Caco-2 (cell line): ENCODE measurements around the gene IDUA. TPM values are rescaled to one million over a fixed set of nuclear protein-coding genes. Genes with fewer than 3 reads are reported as not detected.

ENCODE experiments used
- BruUV-seq: library from RNA; stranded (reverse); fragments of 400-500 nt; replicated peaks from 2 replicates; lab custom pipeline; 2021; lab: Mats Ljungman, UMichigan
- CTCF ChIA-PET: fragments of 300-600 bp; sonication (Branson Sonifier 250); formaldehyde crosslinking; loops from one replicate; lab custom pipeline; 2022; ENCODE audit warnings: antibody characterized with exemption; lab: Charles Lee
- POLR2A ChIA-PET: fragments of 300-600 bp; sonication (Branson Sonifier 250); formaldehyde crosslinking; loops from one replicate; lab custom pipeline; 2022; ENCODE audit warnings: antibody characterized with exemption; lab: Charles Lee
- DNase-seq, 2 experiments: peaks; one replicate each; pipeline versions ENCODE4 v3.0.0 to v3.0.0-alpha.2; 2020 to 2022
- H3K27me3 ChIP-seq: replicated peaks from 2 replicates; pipeline ENCODE4 v1.6.0; 2011; ENCODE audit warnings: low read length; ENCODE audit not compliant: control insufficient read depth, insufficient read depth
- H3K36me3 ChIP-seq: 2 replicates; pipeline ENCODE4 v1.5.1; 2011; ENCODE audit warnings: low read length; ENCODE audit not compliant: control insufficient read depth, insufficient read depth
- H3K4me1 ChIP-seq: fragments of 250-450 bp; sonication (Bioruptor Pico); 2 replicates; pipeline ENCODE4 v1.5.1; 2020; ENCODE audit warnings: mild to moderate bottlenecking
- H3K4me3 ChIP-seq: 2 replicates; pipeline ENCODE4 v1.5.1; 2011; ENCODE audit warnings: low read depth, mild to moderate bottlenecking, control low read depth, low read length
- H3K9me3 ChIP-seq: fragments of 250-450 bp; sonication (Bioruptor Pico); 2 replicates; pipeline ENCODE4 v1.5.1; 2020; ENCODE audit warnings: mild to moderate bottlenecking, moderate library complexity
- H3K27ac Mint-ChIP-seq: one replicate; pipeline ENCODE4 v1.8.0; 2022; ENCODE audit warnings: mixed read lengths; ENCODE audit not compliant: unreplicated experiment
- H3K27me3 Mint-ChIP-seq: one replicate; pipeline ENCODE4 v1.8.0; 2022; ENCODE audit warnings: mixed read lengths; ENCODE audit not compliant: insufficient read depth, unreplicated experiment
- H3K36me3 Mint-ChIP-seq: one replicate; pipeline ENCODE4 v1.8.0; 2022; ENCODE audit warnings: mild to moderate bottlenecking, mixed read lengths; ENCODE audit not compliant: insufficient read depth, unreplicated experiment
- H3K4me1 Mint-ChIP-seq: one replicate; pipeline ENCODE4 v1.8.0; 2022; ENCODE audit warnings: low read depth, mixed read lengths; ENCODE audit not compliant: unreplicated experiment
- H3K4me3 Mint-ChIP-seq: one replicate; pipeline ENCODE4 v1.8.0; 2022; ENCODE audit warnings: mild to moderate bottlenecking, moderate library complexity, mixed read lengths; ENCODE audit not compliant: unreplicated experiment
- H3K9me3 Mint-ChIP-seq: one replicate; pipeline ENCODE4 v1.8.0; 2022; ENCODE audit warnings: mixed read lengths; ENCODE audit not compliant: unreplicated experiment
- CTCF ChIP-seq, 2 experiments: fragments of 200-600 bp in 1 of 2; IDR thresholded peaks; 1 replicate in 1 of 2; 2 replicates in 1 of 2; pipeline versions ENCODE4 v1.5.1 to v1.8.0; 2011 to 2022; ENCODE audit warnings: antibody characterized with exemption in 1 of 2, control low read depth in 1 of 2, inconsistent platforms in 1 of 2, low read depth in 1 of 2, low read length in 1 of 2, mild to moderate bottlenecking in 1 of 2, moderate library complexity in 1 of 2; ENCODE audit not compliant: insufficient read depth in 1 of 2, severe bottlenecking in 1 of 2, unreplicated experiment in 1 of 2
- intact Hi-C: fragments of 100-400 bp; cut with micrococcal nuclease; formaldehyde crosslinking; loops from one replicate; pipeline ENCODE4 v1.10.0; 2022; ENCODE audit not compliant: unreplicated experiment
- total RNA-seq: library from RNA; stranded (reverse); gene quantifications from 2 replicates; pipeline ENCODE4 v1.2.3, GENCODE V29; 2022

Gene IDUA
- total RNA-seq, 1 experiment from 2014 or later, result 26.9 TPM

DNA sequence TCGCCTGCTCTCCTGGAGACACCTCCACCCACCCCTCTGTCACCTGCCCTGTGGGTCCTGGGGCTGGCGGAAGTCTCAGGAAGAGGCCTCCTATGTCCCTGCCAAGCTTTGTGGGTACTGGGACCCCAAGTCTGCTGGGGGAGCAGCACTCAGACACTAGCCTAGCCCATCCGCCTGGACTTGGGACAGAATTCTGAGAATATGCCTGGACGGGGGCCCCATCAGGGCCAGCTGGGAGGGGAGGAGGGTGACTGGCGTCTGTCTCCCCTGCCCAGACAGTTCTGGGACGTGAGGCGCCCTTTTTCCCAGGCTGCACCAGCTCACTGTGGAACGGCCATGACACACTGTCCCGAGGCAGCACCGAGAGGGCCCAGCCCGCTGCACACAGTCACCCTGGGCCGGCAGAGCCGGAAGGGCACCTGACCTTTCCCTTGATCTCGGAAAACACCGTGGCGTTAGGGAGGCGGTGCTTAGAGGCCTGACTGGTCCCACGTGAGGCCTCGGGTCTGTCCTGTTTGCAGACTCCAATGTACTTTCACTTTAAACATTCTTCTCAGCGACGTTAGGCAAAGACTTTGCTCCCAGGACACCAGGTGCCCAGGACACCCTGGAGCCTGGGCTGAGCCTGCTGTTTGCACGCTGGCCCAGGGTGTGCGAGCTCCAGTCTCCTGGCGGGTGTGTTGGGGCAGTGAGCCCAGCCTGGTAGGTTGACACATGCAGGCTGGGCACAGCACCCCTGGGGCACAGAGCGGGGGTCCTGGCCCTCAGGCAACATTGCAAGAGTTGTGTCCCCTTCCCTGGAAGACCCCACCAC lies 5.7 kb downstream of the IDUA start:
- Histone ChIP-seq H3K4me3 (peak overlapping the region; percentile 42), H3K27me3 (no peaks in the 10 kb centered on the region), H3K9me3 (no peaks in the 10 kb centered on the region), H3K36me3 (no peaks in the 10 kb centered on the region; the same call in 1 of the 2 replicates), H3K4me1 (peaks cover 48% of the 10 kb centered on the region)
- TF ChIP-seq CTCF (IDR thresholded peaks at IDR 0.05; ENCODE audit: insufficient read depth in 1 of 2, low read depth in 1 of 2, low read length in 1 of 2, severe bottlenecking in 1 of 2, unreplicated experiment in 1 of 2), result no peak
- POLR2A ChIA-PET, result interaction anchor here (0.9 kb wide), 1 partner anchor 60 kb away, joined by 5 read pairs; the partner anchor contains the start of genes GAK and TMEM175
- Mint-ChIP-seq H3K36me3 (peaks cover 22% of the 10 kb centered on the region), H3K4me1 (no peaks in the 10 kb centered on the region), H3K27me3 (no peaks in the 10 kb centered on the region), H3K9me3 (no peaks in the 10 kb centered on the region), H3K27ac (peak overlapping the region; percentile 88), H3K4me3 (peak overlapping the region; percentile 71)
- DNase-seq, result peak; percentile 93 to 95
- CTCF ChIA-PET, result interaction anchor here (1.5 kb wide), 1 partner anchor 60 kb away, joined by 3 read pairs; the partner anchor contains the start of genes GAK and TMEM175
- intact Hi-C loops, result loop anchor here (5.0 kb wide), 1 partner anchor 60 kb away; the partner anchor contains the start of genes GAK and TMEM175
- BruUV-seq, result TSS peak; percentile 40

GRCh38 chr4:993111-994029 lies 6.5 kb downstream of the IDUA start, which contains the start of gene SLC26A1:
Gene SLC26A1 (minus strand): TSS chr4:993404. CDS start chr4:991703, 1,701 bp downstream.
- Histone ChIP-seq H3K36me3 (no peaks in the 10 kb centered on the region; the same call in 1 of the 2 replicates), H3K4me3 (peak within 1 kb of the TSS; percentile 42), H3K9me3 (no peaks in the 10 kb centered on the region), H3K27me3 (no peaks in the 10 kb centered on the region), H3K4me1 (peaks cover 54% of the 10 kb centered on the region)
- Mint-ChIP-seq H3K4me3 (peak within 1 kb of the TSS; percentile 71), H3K9me3 (no peaks in the 10 kb centered on the region), H3K4me1 (no peaks in the 10 kb centered on the region), H3K27ac (peak within 1 kb of the TSS; percentile 88), H3K36me3 (peaks cover 22% of the 10 kb centered on the region), H3K27me3 (no peaks in the 10 kb centered on the region)
- BruUV-seq, result TSS peak; percentile 42
- no peak for TF ChIP-seq CTCF (IDR thresholded peaks at IDR 0.05; ENCODE audit: insufficient read depth in 1 of 2, low read depth in 1 of 2, low read length in 1 of 2, severe bottlenecking in 1 of 2, unreplicated experiment in 1 of 2)
- POLR2A ChIA-PET, result interaction anchor here (0.6 to 1.1 kb wide), 2 partner anchors 62 to 166 kb away, joined by 4 to 12 read pairs; no protein-coding TSS in a partner anchor
- CTCF ChIA-PET, result no interaction called here
- intact Hi-C loops, result loop anchor here (5.0 kb wide), 1 partner anchor 61 kb away; the partner anchor contains the start of genes GAK and TMEM175
- peak; percentile 68 to 69 for DNase-seq
